Uterus (tissue), 2 donors: ENCODE measurements around the gene ALDH9A1.

Experiments used
- POLR2A ChIP-seq, 2 donors: fragments of 450-650 bp; IDR thresholded peaks; one replicate each; pipeline ENCODE4 v1.6.1; 2016; ENCODE audit warnings: antibody characterized with exemption in 2 of 2, mild to moderate bottlenecking in 1 of 2, moderate library complexity in 1 of 2
- TF ChIP-seq, protein P1 (sequence below), 4 experiments: fragments of 200-600 bp in 2 of 4; fragments of 450-650 bp in 2 of 4; sonication (generic) in 2 of 4; IDR thresholded peaks; one replicate each; pipeline ENCODE4 v1.5.1; 2016 to 2019; ENCODE audit warnings: antibody characterized with exemption in 4 of 4, mild to moderate bottlenecking in 2 of 4, moderate library complexity in 1 of 4

DNA sequence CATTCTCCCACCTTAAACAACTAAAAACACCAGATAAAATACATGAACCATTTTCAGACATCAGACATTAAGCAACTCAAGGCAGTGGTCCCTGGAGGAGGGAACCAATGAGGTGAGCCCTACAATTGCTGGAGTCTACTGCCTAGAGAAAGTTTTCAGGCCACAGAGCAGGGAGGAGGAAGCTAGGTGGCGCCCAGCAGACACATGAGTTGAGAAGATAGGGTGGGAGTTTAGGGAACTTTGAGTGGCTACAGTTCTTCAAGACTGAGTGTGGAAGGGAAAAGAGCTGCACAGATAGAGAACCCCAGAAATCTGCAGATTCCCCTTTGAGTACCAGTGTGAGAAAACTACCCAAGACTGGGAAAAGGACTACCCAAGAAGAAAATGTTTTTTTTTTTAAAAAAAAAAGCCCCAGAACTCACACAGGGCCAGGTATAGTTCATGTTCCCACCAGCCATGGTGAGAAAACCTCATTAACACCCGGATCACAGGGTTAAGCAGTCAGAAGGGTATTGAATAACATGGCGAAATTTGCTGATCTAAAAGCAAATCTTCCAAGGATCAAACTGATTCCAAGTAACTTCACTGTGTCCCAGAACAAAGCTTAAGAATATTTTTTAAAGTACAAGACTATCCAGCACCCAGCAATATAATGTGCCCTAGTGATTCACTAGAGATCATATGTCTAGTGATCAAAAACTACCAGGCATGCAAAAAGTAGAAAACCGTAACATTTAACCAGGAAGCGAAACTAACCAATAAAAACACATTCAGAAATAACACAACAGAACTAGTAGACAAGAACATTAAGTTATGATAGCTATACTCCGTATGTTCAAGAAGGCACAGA, 12.0 kb downstream of the ALDH9A1 start:
- TF ChIP-seq, protein P1, sequence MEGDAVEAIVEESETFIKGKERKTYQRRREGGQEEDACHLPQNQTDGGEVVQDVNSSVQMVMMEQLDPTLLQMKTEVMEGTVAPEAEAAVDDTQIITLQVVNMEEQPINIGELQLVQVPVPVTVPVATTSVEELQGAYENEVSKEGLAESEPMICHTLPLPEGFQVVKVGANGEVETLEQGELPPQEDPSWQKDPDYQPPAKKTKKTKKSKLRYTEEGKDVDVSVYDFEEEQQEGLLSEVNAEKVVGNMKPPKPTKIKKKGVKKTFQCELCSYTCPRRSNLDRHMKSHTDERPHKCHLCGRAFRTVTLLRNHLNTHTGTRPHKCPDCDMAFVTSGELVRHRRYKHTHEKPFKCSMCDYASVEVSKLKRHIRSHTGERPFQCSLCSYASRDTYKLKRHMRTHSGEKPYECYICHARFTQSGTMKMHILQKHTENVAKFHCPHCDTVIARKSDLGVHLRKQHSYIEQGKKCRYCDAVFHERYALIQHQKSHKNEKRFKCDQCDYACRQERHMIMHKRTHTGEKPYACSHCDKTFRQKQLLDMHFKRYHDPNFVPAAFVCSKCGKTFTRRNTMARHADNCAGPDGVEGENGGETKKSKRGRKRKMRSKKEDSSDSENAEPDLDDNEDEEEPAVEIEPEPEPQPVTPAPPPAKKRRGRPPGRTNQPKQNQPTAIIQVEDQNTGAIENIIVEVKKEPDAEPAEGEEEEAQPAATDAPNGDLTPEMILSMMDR (IDR thresholded peaks at IDR 0.05): no peak
- TF ChIP-seq POLR2A (IDR thresholded peaks at IDR 0.05): no peak
